MG63 (cell line): Measurements from ENCODE around the gene GET4. TPM values are rescaled to one million over a fixed set of nuclear protein-coding genes. Genes with fewer than 3 reads are reported as not detected.
"Not testable (repeated sequence)": the region's sequence is repeated elsewhere in the genome, so short reads cannot be mapped to it uniquely, and the experiment has no call there.

Source experiments
- DNase-seq: peaks from one replicate; pipeline ENCODE4 v3.0.0-alpha.2; 2020
- H3K27me3 ChIP-seq: fragments of 250-450 bp; sonication (Bioruptor Pico); 2 replicates; pipeline ENCODE4 v1.5.1; 2020; ENCODE audit warnings: mild to moderate bottlenecking, moderate library complexity
- H3K36me3 ChIP-seq: fragments of 250-450 bp; sonication (Bioruptor Pico); 2 replicates; pipeline ENCODE4 v1.5.1; 2020; ENCODE audit warnings: mild to moderate bottlenecking, moderate library complexity
- H3K4me3 ChIP-seq: fragments of 250-450 bp; sonication (Bioruptor Pico); 2 replicates; pipeline ENCODE4 v1.5.1; 2020; ENCODE audit warnings: mild to moderate bottlenecking, moderate library complexity
- H3K9me3 ChIP-seq: fragments of 250-450 bp; sonication (Bioruptor Pico); 2 replicates; pipeline ENCODE4 v1.5.1; 2020; ENCODE audit warnings: mild to moderate bottlenecking, moderate library complexity
- total RNA-seq: library from RNA; depleted of rRNA; stranded (reverse); fragments of >200 nt; shearing (Covaris generic); gene quantifications from 2 replicates; pipeline ENCODE4 v1.2.3, GENCODE V29; 2014; ENCODE audit warnings: low replicate concordance

Gene GET4
- total RNA-seq, 1 experiment from 2014 or later, result 58.9 TPM

DNA sequence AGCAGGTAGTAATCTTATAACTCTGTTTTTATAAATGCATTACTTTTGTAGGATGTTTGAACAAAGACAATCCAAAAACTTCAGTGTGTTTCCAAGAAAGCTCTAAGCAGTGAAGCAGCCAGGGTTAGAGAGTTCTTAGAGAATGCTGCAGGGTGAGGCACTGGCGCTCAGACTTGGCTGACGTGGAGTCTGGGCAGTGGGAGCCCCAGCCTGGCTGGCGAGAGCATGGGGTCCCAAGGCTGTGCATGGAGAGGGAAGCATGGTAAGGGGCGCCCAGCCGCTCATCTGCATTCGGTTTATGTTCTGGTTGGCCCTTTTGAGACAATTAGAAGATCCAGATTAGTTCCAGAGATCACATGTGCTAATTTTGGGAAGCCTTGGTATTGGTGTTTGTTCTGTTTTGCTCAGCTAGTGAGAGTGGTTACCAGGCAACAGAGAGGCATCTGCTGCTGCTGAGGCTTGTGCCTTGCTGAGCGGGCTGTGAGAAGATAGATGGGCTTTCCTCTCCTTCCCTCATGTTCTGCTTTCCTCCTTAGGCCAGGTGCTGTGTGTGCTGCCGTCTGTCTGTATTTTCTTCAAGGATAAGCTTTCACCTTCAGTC is 33.8 kb upstream of the GET4 start:
- H3K4me3 ChIP-seq, result no peak overlapping the region
- no peak for DNase-seq
- peaks cover 59% of the 10 kb centered on the region for H3K36me3 ChIP-seq
- H3K9me3 ChIP-seq, result 0 out of 2 replicates have a peak, but pooled peaks cover 2% of the 10 kb centered on the region
- no peaks in the 10 kb centered on the region for H3K27me3 ChIP-seq

DNA sequence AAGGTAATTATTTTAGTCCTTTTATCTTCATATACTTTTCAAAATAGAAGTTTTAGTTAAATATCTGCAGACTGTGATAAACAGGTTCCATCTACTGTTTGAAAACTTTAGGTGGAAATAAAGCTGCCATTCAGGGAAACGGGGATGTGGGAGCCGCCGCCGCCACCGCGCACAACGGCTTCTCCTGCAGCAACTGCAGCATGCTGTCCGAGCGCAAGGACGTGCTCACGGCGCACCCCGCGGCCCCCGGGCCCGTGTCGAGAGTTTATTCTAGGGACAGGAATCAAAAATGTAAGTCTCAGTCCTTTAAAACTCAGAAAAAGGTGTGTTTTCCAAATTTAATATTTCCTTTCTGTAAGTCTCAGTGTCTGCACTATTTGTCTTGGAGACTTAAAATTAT is 33.1 kb upstream of the GET4 start:
- no peaks in the 10 kb centered on the region for H3K27me3 ChIP-seq
- no peak for DNase-seq
- peaks cover 61% of the 10 kb centered on the region for H3K36me3 ChIP-seq
- H3K9me3 ChIP-seq, result 0 out of 2 replicates have a peak, but pooled peaks cover 2% of the 10 kb centered on the region
- no peak overlapping the region for H3K4me3 ChIP-seq

DNA sequence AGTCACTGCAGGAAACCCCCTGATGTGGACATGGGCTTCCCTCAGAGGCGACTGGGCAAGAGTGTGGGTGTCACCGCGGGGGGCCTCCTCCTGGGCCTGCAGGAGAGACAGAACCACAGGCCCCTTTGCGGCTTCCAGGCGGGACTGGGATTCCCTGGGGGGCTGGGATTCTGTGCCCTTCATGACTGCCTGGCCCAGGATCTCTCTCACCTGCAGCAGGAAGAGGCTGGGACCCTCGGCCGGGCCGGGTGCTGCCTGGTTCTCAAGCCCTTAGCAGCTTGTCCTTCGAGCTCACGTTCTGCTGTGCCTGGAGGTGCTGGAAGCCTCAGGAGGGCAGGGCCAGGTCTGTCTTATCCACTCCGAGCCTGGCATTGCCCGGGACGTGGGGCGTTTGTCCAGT is 32.3 kb upstream of the GET4 start:
- Histone ChIP-seq H3K36me3 (peaks cover 55% of the 10 kb centered on the region), H3K4me3 (no peak overlapping the region), H3K9me3 (0 out of 2 replicates have a peak, but pooled peaks cover 2% of the 10 kb centered on the region), H3K27me3 (no peaks in the 10 kb centered on the region)
- no peak for DNase-seq

DNA sequence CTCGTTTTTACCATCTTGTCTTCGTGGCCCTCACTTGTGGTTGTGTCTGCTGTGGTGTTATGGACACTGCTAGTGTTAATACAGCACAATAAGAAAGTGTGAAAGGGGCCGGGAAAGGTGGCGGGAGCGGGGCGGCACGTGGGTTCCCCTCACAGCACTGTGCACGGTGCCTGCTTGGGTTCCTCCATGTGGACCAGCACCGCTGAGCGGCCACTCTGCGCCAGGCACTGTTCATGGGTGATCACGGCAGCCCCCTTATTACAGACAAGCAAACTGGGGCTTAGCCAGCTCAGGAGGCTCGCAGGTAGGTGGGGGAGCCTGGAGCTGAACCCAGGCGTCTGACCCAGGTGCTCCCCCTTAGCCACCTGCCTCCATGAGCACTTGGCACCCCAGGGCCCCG is 31.8 kb upstream of the GET4 start:
- no peaks in the 10 kb centered on the region for H3K27me3 ChIP-seq
- no peak overlapping the region for H3K4me3 ChIP-seq
- DNase-seq, result no peak
- 0 out of 2 replicates have a peak, but pooled peaks cover 2% of the 10 kb centered on the region for H3K9me3 ChIP-seq
- peaks cover 58% of the 10 kb centered on the region for H3K36me3 ChIP-seq

DNA sequence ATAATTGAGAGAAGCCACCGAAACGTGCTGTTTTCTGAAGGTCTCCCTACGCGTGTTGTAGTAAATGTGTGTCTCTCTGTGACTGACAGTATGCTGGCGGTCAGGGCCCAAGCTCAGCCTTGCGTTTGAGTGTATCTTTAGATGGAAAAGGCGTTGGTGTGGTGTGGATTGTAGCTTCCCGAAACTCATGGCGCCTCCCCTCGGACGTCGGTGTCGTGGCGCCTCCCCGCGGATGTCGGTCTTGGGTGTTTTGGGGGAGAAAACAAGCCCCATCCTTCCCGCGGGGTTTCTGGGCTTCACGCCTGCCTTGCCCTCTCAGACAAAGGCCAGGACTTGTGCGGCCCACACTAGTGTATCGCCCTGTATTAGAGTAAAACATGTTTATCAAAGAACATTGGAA is 31.3 kb upstream of the GET4 start:
- Histone ChIP-seq H3K36me3 (peaks cover 60% of the 10 kb centered on the region), H3K27me3 (no peaks in the 10 kb centered on the region), H3K9me3 (0 out of 2 replicates have a peak, but pooled peaks cover 2% of the 10 kb centered on the region), H3K4me3 (no peak overlapping the region)
- DNase-seq, result no peak

DNA sequence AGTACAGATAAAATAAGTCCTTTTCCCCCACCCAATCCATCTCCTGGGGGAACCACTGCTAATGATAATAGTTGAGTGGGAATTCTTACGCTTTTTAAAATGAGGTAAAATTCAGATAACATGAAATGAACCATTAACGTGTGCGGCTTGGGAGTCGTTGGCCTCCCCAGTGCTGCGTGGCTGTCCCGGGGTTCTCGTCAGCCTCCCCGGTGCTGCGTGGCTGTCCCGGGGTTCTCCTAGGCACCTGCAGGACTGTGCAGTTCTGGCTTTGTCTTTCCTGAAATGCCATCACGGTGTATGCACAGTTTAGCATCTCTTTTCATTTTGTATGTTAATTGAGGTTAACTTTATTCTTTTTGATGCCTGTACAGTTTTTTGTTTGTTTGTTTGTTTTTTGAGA is 30.6 kb upstream of the GET4 start:
- Histone ChIP-seq H3K27me3 (no peaks in the 10 kb centered on the region), H3K36me3 (peaks cover 61% of the 10 kb centered on the region), H3K4me3 (no peak overlapping the region), H3K9me3 (0 out of 2 replicates have a peak, but pooled peaks cover 2% of the 10 kb centered on the region)
- no peak for DNase-seq

DNA sequence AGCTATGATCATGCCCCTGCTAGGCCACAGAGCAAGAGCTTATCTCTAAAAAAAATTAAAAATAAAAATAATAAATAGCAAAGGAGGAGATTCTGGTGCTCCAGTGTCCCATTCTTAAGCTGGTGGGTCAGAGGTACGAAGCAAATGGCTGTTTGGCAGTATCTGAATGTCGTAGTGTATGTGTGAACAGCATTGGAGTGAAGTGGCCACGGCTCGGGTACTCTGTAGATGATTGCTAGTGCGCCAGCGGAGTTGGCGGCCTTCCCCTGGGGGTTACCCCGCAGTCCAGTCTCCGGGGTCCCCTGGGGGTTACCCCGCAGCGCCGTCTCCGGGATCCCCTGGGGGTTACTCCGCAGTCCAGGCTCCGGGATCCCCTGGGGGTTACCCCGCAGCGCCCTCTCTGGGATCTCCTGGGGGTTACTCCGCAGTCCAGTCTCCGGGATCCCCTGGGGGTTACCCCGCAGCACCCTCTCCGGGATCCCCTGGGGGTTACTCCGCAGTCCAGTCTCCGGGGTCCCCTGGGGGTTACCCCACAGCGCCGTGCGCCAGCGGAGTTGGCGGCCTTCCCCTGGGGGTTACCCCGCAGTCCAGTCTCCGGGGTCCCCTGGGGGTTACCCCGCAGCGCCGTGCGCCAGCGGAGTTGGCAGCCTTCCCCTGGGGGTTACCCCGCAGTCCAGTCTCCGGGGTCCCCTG is 29.2 kb upstream of the GET4 start:
- H3K36me3 ChIP-seq, result peaks cover 64% of the 10 kb centered on the region

DNA sequence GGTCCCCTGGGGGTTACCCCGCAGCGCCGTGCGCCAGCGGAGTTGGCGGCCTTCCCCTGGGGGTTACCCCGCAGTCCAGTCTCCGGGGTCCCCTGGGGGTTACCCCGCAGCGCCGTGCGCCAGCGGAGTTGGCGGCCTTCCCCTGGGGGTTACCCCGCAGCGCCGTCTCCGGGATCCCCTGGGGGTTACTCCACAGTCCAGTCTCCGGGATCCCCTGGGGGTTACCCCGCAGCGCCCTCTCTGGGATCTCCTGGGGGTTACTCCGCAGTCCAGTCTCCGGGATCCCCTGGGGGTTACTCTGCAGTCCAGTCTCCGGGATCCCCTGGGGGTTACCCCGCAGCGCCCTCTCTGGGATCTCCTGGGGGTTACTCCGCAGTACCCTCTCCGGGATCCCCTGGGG is 28.6 kb upstream of the GET4 start:
- not testable (repeated sequence) for H3K4me3 ChIP-seq, H3K27me3 ChIP-seq, H3K9me3 ChIP-seq, DNase-seq
- H3K36me3 ChIP-seq, result peaks cover 65% of the 10 kb centered on the region

More for the DNA sequence above, 29.2 kb upstream of the GET4 start:
- H3K9me3 ChIP-seq, H3K27me3 ChIP-seq, DNase-seq, H3K4me3 ChIP-seq: not testable (repeated sequence)

DNA sequence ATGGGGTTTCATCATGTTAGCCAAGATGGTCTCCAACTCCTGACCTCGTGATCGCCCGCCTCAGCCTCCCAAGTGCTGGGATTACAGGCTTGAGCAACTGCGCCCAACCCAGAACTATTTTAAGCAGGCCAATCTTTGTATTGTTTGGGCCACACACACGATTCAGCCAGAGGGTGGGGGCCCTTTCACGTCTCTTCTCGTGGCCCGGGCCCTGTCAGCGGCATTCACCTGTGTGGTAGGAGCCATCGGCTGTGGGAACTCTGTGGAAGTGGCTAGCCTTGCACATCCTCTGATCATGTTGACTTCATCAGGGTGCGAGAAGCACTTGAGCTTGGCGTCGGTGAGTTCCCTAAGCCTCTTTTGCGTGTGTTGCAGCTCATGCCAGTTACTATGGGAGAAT is 27.2 kb upstream of the GET4 start:
- DNase-seq, result no peak
- H3K4me3 ChIP-seq, result no peak overlapping the region
- no peaks in the 10 kb centered on the region for H3K27me3 ChIP-seq
- H3K36me3 ChIP-seq, result peaks cover 69% of the 10 kb centered on the region
- 0 out of 2 replicates have a peak, but pooled peaks cover 2% of the 10 kb centered on the region for H3K9me3 ChIP-seq

DNA sequence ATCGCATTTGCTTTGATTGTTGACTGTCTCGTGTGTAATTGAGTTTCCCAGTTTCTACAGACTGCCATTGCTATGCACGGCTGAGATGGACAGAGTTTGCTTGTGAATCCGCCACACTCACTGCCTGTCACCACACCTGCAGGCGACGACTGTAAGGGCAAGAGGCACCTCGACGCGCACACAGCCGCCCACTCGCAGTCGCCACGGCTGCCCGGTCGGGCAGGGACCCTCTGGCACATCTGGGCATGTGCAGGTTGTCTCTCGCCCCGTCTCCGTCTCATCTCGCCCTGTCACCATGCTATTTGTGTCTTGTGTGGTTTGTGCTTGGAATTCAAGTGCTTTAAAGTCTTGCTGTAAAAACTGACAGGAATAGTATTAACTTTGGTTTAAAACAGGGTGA is 26.6 kb upstream of the GET4 start:
- Histone ChIP-seq H3K36me3 (peaks cover 70% of the 10 kb centered on the region), H3K9me3 (0 out of 2 replicates have a peak, but pooled peaks cover 2% of the 10 kb centered on the region), H3K27me3 (no peaks in the 10 kb centered on the region), H3K4me3 (no peak overlapping the region)
- no peak for DNase-seq

DNA sequence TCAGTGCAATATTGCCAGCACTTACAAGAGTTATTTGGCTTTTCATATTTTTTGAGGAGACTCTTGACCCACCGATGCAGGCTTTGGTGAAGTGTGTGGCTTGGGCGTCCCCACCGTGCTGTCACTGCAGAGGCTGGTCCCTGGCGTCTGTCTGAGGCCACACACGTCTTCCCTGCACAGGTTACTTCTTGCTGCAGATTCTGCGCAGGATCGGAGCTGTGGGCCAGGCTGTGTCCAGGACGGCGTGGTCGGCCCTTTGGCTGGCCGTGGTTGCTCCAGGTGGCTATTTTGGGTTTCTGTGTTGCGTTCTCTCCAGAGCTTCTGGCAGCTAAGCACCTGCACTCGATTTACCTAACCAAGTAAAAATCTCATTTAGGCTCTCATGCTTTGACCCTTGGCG is 25.1 kb upstream of the GET4 start:
- Histone ChIP-seq H3K4me3 (no peak overlapping the region), H3K9me3 (0 out of 2 replicates have a peak, but pooled peaks cover 2% of the 10 kb centered on the region), H3K27me3 (no peaks in the 10 kb centered on the region), H3K36me3 (peaks cover 72% of the 10 kb centered on the region)
- no peak for DNase-seq

DNA sequence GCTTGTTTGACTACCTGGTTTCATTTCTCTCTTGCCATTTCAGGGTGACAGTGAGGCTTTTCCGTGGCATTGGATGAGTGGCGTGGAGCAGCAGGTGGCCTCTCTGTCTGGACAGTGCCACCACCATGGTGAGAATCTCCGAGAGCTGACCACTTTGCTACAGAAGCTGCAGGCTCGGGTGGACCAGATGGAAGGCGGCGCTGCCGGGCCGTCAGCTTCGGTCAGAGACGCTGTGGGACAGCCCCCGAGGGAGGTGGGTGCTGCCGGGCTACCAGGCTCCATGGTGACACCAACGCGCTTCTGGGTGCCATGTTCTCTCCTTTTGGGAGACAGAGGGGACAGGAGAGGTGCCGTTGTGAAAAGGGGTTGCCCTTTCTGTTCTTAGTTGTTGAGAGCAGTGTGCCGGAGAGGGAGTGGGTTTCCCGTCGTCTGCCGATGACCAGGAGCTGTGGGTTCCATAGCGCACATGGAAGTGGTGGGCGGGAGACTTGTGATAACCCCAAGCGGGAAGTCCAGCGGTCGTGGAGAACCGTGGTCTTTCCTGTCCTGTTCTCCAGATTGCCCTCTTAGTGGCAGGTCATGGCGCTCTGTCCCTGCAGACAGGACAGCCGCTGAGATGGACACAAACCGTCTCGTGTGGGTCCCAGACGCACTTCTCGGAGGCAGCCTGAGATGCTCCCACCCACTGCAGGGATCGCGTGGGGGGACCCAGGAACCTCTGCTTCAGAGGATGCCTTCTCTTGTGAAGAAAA is 22.8 kb upstream of the GET4 start:
- Histone ChIP-seq H3K27me3 (no peaks in the 10 kb centered on the region), H3K36me3 (peaks cover 85% of the 10 kb centered on the region), H3K4me3 (no peak overlapping the region), H3K9me3 (no peaks in the 10 kb centered on the region)
- DNase-seq, result no peak

DNA sequence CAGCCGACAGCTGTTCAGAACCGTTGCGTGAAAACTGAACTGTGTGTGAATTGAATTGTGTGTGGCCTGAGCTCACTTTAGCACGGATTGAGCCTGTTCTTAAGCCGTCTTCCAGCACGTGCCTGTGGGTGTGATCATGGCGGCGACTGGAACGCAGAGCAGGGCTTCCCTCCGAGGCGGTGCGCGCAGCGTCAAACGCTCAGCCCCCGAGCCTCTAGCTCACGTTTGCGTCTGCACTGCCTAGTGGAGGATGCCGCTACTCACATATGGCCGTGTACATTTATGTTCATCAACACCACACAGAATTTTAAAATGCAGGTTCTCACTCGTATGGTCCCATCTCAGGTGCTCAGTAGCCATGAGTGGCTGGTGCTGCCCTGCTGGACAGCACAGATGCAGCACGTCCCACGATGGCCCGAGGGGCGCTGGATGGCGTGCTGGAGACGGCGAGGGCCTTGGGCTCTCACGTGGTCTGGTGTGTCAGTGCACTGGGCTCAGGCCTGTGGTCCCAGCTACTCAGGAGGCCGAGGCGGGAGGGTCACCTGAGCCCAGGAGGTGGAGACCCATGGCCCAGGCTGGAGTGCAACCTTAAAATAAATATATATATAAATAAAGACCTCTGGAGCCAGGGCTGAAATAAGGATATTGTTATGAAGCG is 22.1 kb upstream of the GET4 start:
- Histone ChIP-seq H3K4me3 (no peak overlapping the region), H3K9me3 (no peaks in the 10 kb centered on the region), H3K27me3 (no peaks in the 10 kb centered on the region), H3K36me3 (peaks cover 86% of the 10 kb centered on the region)
- DNase-seq, result no peak

DNA sequence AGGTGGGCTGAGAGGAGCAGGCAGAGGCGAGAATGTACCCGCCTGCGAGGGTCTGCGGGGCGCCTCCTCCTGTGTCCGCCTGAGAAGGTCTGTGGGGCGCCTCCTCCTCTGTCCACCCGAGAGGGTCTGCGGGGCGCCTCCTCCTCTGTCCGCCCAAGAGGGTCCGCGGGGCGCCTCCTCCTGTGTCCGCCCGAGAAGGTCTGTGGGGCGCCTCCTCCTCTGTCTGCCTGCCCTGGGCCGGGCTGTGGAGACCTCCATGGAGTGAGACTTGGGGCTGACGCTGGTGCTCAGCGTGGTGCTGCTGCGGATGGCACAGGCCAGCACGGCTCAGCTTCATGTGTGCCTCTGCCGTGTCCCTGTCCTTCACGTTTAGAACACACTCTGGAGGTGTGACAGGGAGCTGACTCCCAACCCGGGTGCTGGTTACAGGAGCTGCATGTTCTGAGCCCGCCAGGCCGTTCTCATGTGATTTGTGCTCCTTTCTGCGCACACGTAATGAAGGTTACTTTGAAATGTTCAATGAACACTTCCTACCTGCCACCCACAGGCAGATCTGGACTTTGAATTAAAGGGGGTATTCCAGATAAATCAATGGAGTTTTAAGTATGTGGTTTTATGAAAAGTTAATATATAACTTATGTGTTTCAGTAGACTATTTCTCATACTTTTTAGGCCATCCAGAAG is 20.5 kb upstream of the GET4 start:
- DNase-seq, result no peak

DNA sequence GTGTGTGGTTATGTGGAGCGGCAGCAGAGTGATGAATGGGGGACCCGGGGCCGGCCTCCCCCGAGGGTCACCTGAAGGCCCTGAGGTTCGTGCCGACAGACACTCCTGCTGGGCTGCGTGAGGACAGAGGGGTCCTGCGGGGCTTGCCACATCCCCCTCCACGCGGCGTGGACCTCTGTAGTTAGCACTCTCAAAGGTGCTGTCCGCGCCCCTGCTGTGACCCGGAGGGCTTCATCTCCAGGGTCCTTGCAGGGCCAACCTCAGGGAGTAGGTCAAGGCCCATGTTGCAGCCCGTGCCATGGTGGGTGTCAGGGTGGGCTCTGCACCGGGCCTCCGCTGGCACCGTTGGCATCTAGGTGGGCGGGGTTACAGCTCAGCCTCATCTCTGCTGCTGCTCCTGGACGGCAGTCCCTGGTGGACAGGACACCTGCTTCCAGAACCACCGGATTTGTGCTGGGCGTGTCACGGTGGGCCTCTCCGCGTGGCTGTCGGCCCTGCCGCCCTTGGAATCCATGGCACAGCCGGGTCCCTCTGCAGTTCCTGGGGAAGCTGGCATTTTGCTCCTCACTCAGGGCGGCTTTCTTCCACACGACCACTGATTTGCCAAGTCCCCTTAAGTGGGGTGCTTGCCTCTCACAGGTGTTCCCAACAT is 19.8 kb upstream of the GET4 start:
- no peaks in the 10 kb centered on the region for H3K27me3 ChIP-seq
- H3K4me3 ChIP-seq, result no peak overlapping the region
- H3K9me3 ChIP-seq, result no peaks in the 10 kb centered on the region
- DNase-seq, result no peak
- peaks cover 89% of the 10 kb centered on the region for H3K36me3 ChIP-seq

More for the DNA sequence above, 20.5 kb upstream of the GET4 start:
- H3K27me3 ChIP-seq, result no peaks in the 10 kb centered on the region
- H3K4me3 ChIP-seq, result no peak overlapping the region
- peaks cover 88% of the 10 kb centered on the region for H3K36me3 ChIP-seq
- no peaks in the 10 kb centered on the region for H3K9me3 ChIP-seq

DNA sequence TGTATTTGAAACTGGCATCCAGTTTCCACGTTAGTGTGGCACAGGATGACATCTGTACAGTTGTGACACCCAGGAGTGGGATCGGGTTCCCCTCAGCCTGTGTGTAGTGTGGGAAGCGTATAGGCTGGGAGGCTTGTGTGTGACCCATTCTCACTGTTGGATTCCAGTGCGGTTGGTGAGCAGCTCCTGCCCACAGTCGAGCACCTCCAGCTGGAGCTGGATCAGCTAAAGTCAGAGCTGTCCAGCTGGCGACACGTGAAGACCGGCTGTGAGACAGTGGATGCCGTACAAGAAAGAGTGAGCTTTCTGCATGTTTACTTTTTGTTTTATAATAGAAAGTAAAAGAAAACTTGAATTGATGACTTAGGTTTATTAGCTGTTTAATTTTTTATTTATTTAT is 18.7 kb upstream of the GET4 start:
- Histone ChIP-seq H3K27me3 (no peaks in the 10 kb centered on the region), H3K36me3 (peaks cover 89% of the 10 kb centered on the region), H3K9me3 (no peaks in the 10 kb centered on the region), H3K4me3 (no peak overlapping the region)
- no peak for DNase-seq
